Thymus (tissue), 11 donors: ENCODE data around the gene PVR. TPM values are rescaled to one million over a fixed set of nuclear protein-coding genes. Genes with fewer than 3 reads are reported as not detected.
A peak's percentile ranks its signal among the peaks of the same experiment; 100 is the strongest.

Source experiments
- DNase-seq, 9 donors: peaks; one replicate each; pipeline ENCODE4 v3.0.0-alpha.2; 2013; ENCODE audit warnings: low spot score in 9 of 9, low read depth in 6 of 9, missing footprints in 1 of 9
- H3K27ac ChIP-seq, 2 donors: one replicate each; pipeline ENCODE4 v1.5.1; 2013; ENCODE audit warnings: control low read depth in 1 of 2, low read depth in 1 of 2, low read length in 1 of 2, mild to moderate bottlenecking in 1 of 2, moderate library complexity in 1 of 2
- H3K27me3 ChIP-seq, 2 donors: one replicate each; pipeline ENCODE4 v1.5.1; 2013; ENCODE audit warnings: low read length in 1 of 2; ENCODE audit not compliant: control insufficient read depth in 2 of 2, insufficient read depth in 1 of 2
- H3K36me3 ChIP-seq, 2 donors: one replicate each; pipeline ENCODE4 v1.5.1; 2013; ENCODE audit warnings: low read length in 1 of 2, mild to moderate bottlenecking in 1 of 2, moderate library complexity in 1 of 2; ENCODE audit not compliant: control insufficient read depth in 2 of 2, insufficient read depth in 2 of 2
- H3K4me1 ChIP-seq, 2 donors: one replicate each; pipeline ENCODE4 v1.5.1; 2013; ENCODE audit warnings: low read length in 2 of 2; ENCODE audit not compliant: control insufficient read depth in 2 of 2, insufficient read depth in 2 of 2
- H3K4me3 ChIP-seq, 2 donors: one replicate each; pipeline ENCODE4 v1.5.1; 2013; ENCODE audit warnings: low read length in 2 of 2, control low read depth in 1 of 2, mild to moderate bottlenecking in 1 of 2
- H3K9me3 ChIP-seq, 2 donors: one replicate each; pipeline ENCODE4 v1.5.1; 2013; ENCODE audit warnings: low read length in 1 of 2, mild to moderate bottlenecking in 1 of 2; ENCODE audit not compliant: control insufficient read depth in 2 of 2, insufficient read depth in 1 of 2
- WGBS: extraction: QIAGEN DNeasy Blood & Tissue Kit; methylation state at CpG from one replicate; pipeline ENCODE4 v1.1.7; 2013; 5-methylcytosine and 5-hydroxymethylcytosine counted together
- polyA plus RNA-seq: library from polyadenylated mRNA; stranded (reverse); fragments of 200-250 nt; gene quantifications from one replicate; pipeline ENCODE4 v1.2.3, GENCODE V29; 2013
- total RNA-seq: library from RNA; stranded (reverse); fragments of 120-200 nt; gene quantifications from one replicate; pipeline ENCODE4 v1.2.4, GENCODE V29; 2013
- donor health status: healthy.

PVR gene
- total and polyA plus RNA-seq, 2 donors: 5.6 to 7.8 TPM

DNA sequence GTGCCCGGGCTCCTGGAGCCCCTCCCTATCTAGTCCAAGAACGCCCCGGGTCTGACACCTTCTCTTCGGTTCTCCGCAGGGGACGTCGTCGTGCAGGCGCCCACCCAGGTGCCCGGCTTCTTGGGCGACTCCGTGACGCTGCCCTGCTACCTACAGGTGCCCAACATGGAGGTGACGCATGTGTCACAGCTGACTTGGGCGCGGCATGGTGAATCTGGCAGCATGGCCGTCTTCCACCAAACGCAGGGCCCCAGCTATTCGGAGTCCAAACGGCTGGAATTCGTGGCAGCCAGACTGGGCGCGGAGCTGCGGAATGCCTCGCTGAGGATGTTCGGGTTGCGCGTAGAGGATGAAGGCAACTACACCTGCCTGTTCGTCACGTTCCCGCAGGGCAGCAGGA is 3.4 kb downstream of the PVR start:
- no peak for DNase-seq
- WGBS: 93% methylated on average over 31 of the region's 31 CpGs
- Histone ChIP-seq H3K36me3 (peaks cover 12 to 21% of the 10 kb centered on the region in 2 donors), H3K27me3 (peaks cover 0 to 16% of the 10 kb centered on the region in 2 donors), H3K27ac (no peak overlapping the region), H3K9me3 (no peaks in the 10 kb centered on the region), H3K4me3 (no peak overlapping the region), H3K4me1 (peaks cover 4 to 11% of the 10 kb centered on the region in 2 donors)

DNA sequence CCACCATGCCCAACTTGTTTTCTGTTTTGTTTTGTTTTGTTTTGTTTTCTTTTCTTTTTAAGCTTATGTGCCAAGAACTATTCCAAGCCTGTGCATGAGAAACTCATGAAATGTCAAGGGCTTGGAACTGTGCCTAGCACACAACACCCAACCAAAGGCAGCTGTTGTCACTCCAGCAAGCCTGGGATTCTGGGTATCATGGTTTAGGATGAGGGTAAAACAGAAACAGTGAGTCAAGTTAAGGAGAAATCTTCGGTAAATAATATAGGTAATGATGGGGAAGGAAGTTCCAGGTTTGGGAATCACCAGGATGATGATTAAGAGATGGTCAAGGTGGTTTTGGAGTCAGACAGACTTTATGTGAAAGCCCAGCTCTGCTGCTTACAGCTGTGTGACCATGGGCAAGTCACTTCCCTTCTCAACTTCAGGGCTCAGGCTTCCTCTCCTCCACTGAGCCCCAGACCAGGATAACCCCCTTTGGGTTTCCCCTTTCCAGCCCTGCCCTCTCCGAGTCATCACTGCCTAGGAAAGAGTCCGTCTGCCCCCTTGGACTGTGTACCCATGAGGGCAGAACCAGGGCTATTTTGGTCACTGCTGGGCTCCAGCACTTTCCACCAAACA is 5.0 kb downstream of the PVR start:
- DNase-seq: no peak

DNA sequence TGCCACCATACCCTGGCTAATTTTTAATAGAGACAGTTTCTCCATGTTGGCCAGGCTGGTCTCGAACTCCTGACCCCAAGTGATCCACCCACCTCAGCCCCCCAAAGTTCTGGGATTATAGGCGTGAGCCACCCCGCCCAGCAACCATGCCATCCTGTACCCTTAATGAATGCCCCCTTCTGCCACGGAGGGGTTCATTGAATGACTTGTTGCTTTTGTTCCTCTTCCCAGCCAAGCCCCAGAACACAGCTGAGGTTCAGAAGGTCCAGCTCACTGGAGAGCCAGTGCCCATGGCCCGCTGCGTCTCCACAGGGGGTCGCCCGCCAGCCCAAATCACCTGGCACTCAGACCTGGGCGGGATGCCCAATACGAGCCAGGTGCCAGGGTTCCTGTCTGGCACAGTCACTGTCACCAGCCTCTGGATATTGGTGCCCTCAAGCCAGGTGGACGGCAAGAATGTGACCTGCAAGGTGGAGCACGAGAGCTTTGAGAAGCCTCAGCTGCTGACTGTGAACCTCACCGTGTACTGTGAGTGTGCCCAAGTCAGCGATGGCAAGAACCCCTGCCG is 6.0 kb downstream of the PVR start:
- no peaks in the 10 kb centered on the region for H3K27me3 ChIP-seq
- H3K36me3 ChIP-seq: peaks cover 21 to 28% of the 10 kb centered on the region in 2 donors
- no peak overlapping the region for H3K4me3 ChIP-seq
- no peak overlapping the region for H3K27ac ChIP-seq
- DNase-seq: no peak
- peaks cover 14 to 15% of the 10 kb centered on the region in 2 donors for H3K4me1 ChIP-seq
- H3K9me3 ChIP-seq: no peaks in the 10 kb centered on the region
- 97% methylated on average over 15 of the region's 15 CpGs for WGBS

More for the DNA sequence above, 5.0 kb downstream of the PVR start:
- Histone ChIP-seq H3K4me3 (no peak overlapping the region), H3K4me1 (peaks cover 9 to 13% of the 10 kb centered on the region in 2 donors), H3K27ac (no peak overlapping the region), H3K36me3 (peaks cover 20 to 28% of the 10 kb centered on the region in 2 donors), H3K27me3 (peaks cover 0 to 9% of the 10 kb centered on the region in 2 donors), H3K9me3 (no peaks in the 10 kb centered on the region)
- WGBS: 95% methylated on average over 3 of the region's 3 CpGs

DNA sequence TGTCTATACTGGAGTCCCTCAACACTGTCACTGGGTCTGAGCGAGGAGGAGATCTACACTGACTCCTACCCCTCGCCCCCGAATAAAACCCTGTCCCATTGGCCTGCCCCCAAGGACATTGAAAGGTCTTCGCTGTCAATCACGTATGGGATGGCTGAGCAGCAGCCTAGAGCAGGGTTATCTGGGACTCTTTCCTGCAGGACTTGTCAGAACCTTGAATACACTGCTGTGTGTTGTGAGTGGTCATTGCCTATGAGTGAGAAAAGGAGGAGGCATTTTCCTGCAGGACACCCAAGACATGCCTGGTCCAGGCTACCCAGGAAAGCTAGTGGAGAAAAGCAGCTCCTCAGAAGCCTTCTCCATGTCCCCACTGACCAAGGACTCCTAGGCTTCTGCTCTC is 9.6 kb downstream of the PVR start:
- DNase-seq: no peak
- Histone ChIP-seq H3K4me1 (peaks cover 15 to 28% of the 10 kb centered on the region in 2 donors), H3K27me3 (no peaks in the 10 kb centered on the region), H3K36me3 (peaks cover 23 to 28% of the 10 kb centered on the region in 2 donors), H3K9me3 (no peaks in the 10 kb centered on the region), H3K4me3 (no peak overlapping the region), H3K27ac (no peak overlapping the region)
- WGBS: 97% methylated on average over 5 of the region's 5 CpGs

DNA sequence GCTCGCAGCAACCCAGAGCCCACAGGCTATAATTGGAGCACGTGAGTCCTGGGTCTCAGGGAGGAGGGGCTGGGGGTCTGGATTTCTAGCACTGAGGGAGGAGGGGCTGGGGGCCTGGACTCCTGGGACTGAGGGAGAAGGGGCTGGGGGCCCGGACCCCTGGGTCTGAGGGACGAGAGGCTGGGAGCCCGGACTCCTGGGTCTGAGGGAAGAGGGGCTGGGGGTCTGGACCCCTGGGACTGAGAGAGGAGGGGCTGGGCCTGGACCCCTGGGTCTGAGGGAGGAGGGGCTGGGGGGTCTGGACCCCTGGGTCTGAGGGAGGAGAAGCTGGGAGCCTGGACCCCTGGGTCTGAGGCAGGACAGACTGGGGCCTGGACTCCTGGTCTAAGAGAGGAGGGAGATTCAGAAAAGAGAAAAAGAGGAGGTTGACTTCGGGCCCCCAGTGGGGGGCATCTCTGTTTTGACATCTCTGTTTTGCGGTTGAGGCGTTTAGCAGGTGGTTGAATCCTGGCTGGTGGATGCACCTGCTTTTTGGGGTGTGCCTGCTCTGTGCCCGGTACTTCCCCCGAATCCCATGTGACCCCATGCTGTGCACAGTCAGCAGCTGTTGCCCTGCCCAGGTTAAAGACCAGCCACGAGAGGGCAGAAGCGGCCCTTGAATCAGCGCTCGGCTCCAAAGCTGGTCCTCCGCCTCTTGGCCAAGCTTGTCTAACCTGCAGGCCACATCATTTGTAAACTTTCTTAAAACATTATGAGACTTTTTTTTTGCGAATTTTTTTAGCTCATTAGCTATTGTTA is 10.5 kb downstream of the PVR start:
- H3K4me3 ChIP-seq: no peak overlapping the region
- H3K4me1 ChIP-seq: peaks cover 15 to 28% of the 10 kb centered on the region in 2 donors
- peaks cover 25 to 28% of the 10 kb centered on the region in 2 donors for H3K36me3 ChIP-seq
- no peaks in the 10 kb centered on the region for H3K27me3 ChIP-seq
- peak; percentile 44 to 89 (median 74) for DNase-seq
- peak overlapping the region; percentile 21 to 77 for H3K27ac ChIP-seq
- WGBS: 36% methylated on average over 16 of the region's 16 CpGs
- H3K9me3 ChIP-seq: no peaks in the 10 kb centered on the region

DNA sequence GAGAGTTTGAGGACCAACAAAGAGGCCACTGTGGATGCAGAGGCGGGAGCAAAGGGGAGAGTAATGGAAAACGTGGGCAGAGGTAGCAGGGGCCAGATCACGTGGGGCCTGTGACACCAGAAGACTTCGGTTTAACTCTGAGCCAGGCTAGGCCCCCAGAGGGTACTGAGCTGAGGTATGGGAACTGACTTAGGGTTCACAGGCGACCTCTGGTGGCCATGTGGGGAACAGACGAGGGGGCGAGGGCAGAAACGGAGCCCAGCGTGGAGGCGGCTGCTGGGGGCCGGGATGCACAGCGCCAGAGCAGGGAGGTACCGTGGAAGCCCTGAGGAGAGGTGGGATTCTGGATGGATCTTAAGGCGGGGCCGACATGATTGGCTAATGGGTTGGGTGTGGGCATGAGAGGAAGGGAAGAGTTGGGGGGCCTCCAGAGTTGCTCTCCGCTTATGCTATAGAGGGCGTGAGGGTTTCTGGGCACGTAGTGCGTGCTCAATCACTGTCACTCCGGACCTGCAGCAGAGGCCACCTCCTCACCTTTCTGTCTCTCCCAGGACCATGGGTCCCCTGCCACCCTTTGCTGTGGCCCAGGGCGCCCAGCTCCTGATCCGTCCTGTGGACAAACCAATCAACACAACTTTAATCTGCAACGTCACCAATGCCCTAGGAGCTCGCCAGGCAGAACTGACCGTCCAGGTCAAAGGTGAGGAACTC is 13.7 kb downstream of the PVR start:
- WGBS: 44% methylated on average over 25 of the region's 25 CpGs
- Histone ChIP-seq H3K27ac (no peak overlapping the region), H3K9me3 (no peaks in the 10 kb centered on the region), H3K4me3 (no peak overlapping the region), H3K27me3 (no peaks in the 10 kb centered on the region), H3K4me1 (peaks cover 22 to 38% of the 10 kb centered on the region in 2 donors), H3K36me3 (peaks cover 13% of the 10 kb centered on the region in 2 donors)
- DNase-seq: peak; percentile 37 to 84 (median 65)

DNA sequence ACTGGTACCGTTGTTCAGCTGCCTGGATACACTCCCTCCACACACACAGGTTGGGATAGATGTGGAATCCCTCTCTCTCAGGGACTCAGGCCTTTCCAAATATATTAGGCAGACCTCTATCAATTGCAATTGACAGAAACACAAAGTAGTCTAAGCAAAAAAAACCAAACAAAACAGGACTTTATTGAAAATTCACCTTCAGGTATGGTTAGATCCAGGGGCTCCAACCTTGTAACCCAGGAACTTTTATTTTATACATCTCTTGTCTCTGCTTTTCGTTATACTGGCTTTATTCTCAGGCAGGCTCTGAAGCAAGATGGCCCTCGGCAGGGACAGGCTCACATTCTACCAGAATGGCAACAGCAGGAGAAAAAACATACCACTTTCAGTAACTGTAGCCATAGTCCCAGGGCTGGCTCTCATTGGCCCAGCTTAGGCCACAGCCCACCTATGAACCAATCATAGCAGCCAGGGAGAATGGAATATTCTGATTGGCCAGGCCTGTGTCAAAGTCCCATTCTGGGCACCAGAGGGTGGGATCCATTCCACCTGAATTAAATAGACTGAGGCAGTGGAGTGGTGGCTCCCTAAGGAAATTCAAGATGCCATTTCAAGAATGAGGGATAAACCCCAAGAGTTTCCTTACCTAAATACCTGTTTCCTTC is 14.5 kb downstream of the PVR start:
- no peak overlapping the region for H3K4me3 ChIP-seq
- H3K27ac ChIP-seq: no peak overlapping the region
- no peaks in the 10 kb centered on the region for H3K27me3 ChIP-seq
- H3K4me1 ChIP-seq: peaks cover 29 to 47% of the 10 kb centered on the region in 2 donors
- 100% methylated on average over 3 of the region's 3 CpGs for WGBS
- H3K9me3 ChIP-seq: no peaks in the 10 kb centered on the region
- peaks cover 10 to 12% of the 10 kb centered on the region in 2 donors for H3K36me3 ChIP-seq
- no peak for DNase-seq

DNA sequence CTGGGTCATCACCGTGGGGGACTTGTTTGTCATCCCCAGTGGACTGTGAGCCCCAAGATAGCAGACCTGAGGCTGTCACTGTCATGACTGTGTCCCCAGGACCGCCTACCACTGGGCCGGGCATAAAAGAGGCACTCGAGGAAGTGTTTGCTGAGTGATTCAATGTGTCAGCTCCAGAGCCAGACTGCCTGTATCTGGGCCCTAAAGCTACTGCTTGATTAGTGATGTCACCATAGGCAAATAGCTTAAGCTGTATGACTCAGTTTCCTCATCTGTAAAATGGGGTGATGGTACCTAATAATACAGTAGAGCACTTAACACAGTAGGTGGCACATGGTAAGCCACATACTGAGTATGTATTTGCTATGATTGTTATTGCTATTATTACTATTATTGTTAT is 16.4 kb downstream of the PVR start:
- Histone ChIP-seq H3K27ac (no peak overlapping the region), H3K36me3 (peaks cover 4 to 7% of the 10 kb centered on the region in 2 donors)
- no peak for DNase-seq

More for the DNA sequence above, 16.4 kb downstream of the PVR start:
- no peaks in the 10 kb centered on the region for H3K9me3 ChIP-seq
- H3K4me1 ChIP-seq: peaks cover 13 to 33% of the 10 kb centered on the region in 2 donors
- H3K27me3 ChIP-seq: no peaks in the 10 kb centered on the region
- 99% methylated on average over 4 of the region's 4 CpGs for WGBS
- H3K4me3 ChIP-seq: no peak overlapping the region
